Fibroblast of lung (primary cell): ENCODE data around the gene PPIA. TPM values are rescaled to one million over a fixed set of nuclear protein-coding genes. Genes with fewer than 3 reads are reported as not detected.

ENCODE experiments used
- DNase-seq, 2 donors: peaks; one replicate each; pipeline versions ENCODE4 v3.0.0 to v3.0.0-alpha.2; 2010; ENCODE audit warnings: low read depth in 2 of 2
- H2AFZ ChIP-seq: 2 replicates; pipeline ENCODE4 v1.5.1; 2012; ENCODE audit warnings: low read length, control low read depth, inconsistent platforms
- H3K27ac ChIP-seq: 2 replicates; pipeline ENCODE4 v1.5.1; 2011; ENCODE audit warnings: low read length, control low read depth; ENCODE audit not compliant: insufficient read depth
- H3K27me3 ChIP-seq: 2 replicates; pipeline ENCODE4 v1.5.1; 2011; ENCODE audit warnings: mild to moderate bottlenecking, low read length; ENCODE audit not compliant: control insufficient read depth, insufficient read depth
- H3K36me3 ChIP-seq: 2 replicates; pipeline ENCODE4 v1.5.1; 2011; ENCODE audit warnings: low read length; ENCODE audit not compliant: control insufficient read depth, insufficient read depth
- H3K4me1 ChIP-seq: 2 replicates; pipeline ENCODE4 v1.5.1; 2011; ENCODE audit warnings: low read length; ENCODE audit not compliant: control insufficient read depth, insufficient read depth; ENCODE audit errors: extremely low read depth
- H3K4me2 ChIP-seq: 2 replicates; pipeline ENCODE4 v1.5.1; 2011; ENCODE audit warnings: low read length, control low read depth; ENCODE audit not compliant: insufficient read depth; ENCODE audit errors: extremely low read depth
- H3K4me3 ChIP-seq, 4 experiments: fragments of 200-600 bp in 1 of 4; sonication (generic) in 1 of 4; replicated peaks in 1 of 4; 2 replicates each; pipeline ENCODE4 v1.5.1; 2011 to 2016; ENCODE audit warnings: low read length in 4 of 4, low read depth in 3 of 4, mild to moderate bottlenecking in 3 of 4, control low read depth in 2 of 4, inconsistent platforms in 1 of 4, mixed read lengths in 1 of 4; ENCODE audit not compliant: insufficient read depth in 1 of 4; ENCODE audit errors: control extremely low read depth in 1 of 4
- H3K79me2 ChIP-seq: 2 replicates; pipeline ENCODE4 v1.5.1; 2012; ENCODE audit warnings: mild to moderate bottlenecking, low read length, inconsistent platforms; ENCODE audit not compliant: control insufficient read depth, insufficient read depth
- H3K9ac ChIP-seq: 2 replicates; pipeline ENCODE4 v1.5.1; 2011; ENCODE audit warnings: mild to moderate bottlenecking, low read length, control low read depth; ENCODE audit not compliant: insufficient read depth
- H3K9me3 ChIP-seq: 2 replicates; pipeline ENCODE4 v1.5.1; 2012; ENCODE audit warnings: low read depth, low read length; ENCODE audit not compliant: control insufficient read depth, insufficient read depth
- H4K20me1 ChIP-seq: 2 replicates; pipeline ENCODE4 v1.5.1; 2011; ENCODE audit warnings: low read length; ENCODE audit not compliant: control insufficient read depth, insufficient read depth; ENCODE audit errors: extremely low read depth
- CTCF ChIP-seq, 2 donors: IDR thresholded peaks in 1 of 2; conservative IDR thresholded peaks in 1 of 2; 1 replicate in 1 of 2; 2 replicates in 1 of 2; pipeline ENCODE4 v1.5.1; 2011 to 2012; ENCODE audit warnings: low read length in 2 of 2, control low read depth in 1 of 2, inconsistent platforms in 1 of 2, low read depth in 1 of 2, mild to moderate bottlenecking in 1 of 2
- EZH2 ChIP-seq: IDR thresholded peaks from 2 replicates; pipeline ENCODE4 v1.5.1; 2012; ENCODE audit warnings: low read length, control low read depth, mild to moderate bottlenecking; ENCODE audit errors: missing control alignments
- polyA plus RNA-seq, 2 donors: library from polyadenylated mRNA; depleted of rRNA in 1 of 2; stranded (reverse) in 1 of 2; unstranded in 1 of 2; fragments of >200 nt; gene quantifications; 2 replicates each; pipeline ENCODE4 v1.2.1, GENCODE V29; 2011 to 2012; ENCODE audit warnings: missing spikeins in 1 of 2
- total RNA-seq: library from RNA; depleted of rRNA; stranded (reverse); fragments of >200 nt; gene quantifications from 2 replicates; pipeline ENCODE4 v1.2.1, GENCODE V29; 2014

PPIA gene
- total and polyA plus RNA-seq, 2 donors (not counting 1 experiment from before 2014, with no cell fraction given): 1,161 to 7,057 TPM

- no peak overlapping the region for H3K27ac ChIP-seq
- H3K9ac ChIP-seq: no peak overlapping the region
- H3K4me3 ChIP-seq: peak overlapping the region in 1 of 4 experiments; percentile 20
- H2AFZ ChIP-seq: no peak overlapping the region
- H3K9me3 ChIP-seq: no peaks in the 10 kb centered on the region
- no peaks in the 10 kb centered on the region for H3K27me3 ChIP-seq
- no peak overlapping the region for H3K4me2 ChIP-seq
- no peaks in the 10 kb centered on the region for H3K79me2 ChIP-seq
- peaks cover 16% of the 10 kb centered on the region for H3K36me3 ChIP-seq
- H4K20me1 ChIP-seq: no peaks in the 10 kb centered on the region
- no peak for DNase-seq
- TF ChIP-seq EZH2 (no peak), CTCF (conservative IDR thresholded peaks at IDR 0.05 in 1 of 2, IDR thresholded peaks at IDR 0.05 in 1 of 2; ENCODE audit: low read depth in 1 of 2, low read length in 2 of 2) (no peak)
- H3K4me1 ChIP-seq: peaks cover 21% of the 10 kb centered on the region
These were observed 27.7 kb upstream of the PPIA start for GRCh38 chr7:44768628-44769371.

GRCh38 chr7:44769376-44769775, 27.1 kb upstream of the PPIA start:
- Histone ChIP-seq H4K20me1 (no peaks in the 10 kb centered on the region), H2AFZ (no peak overlapping the region), H3K9ac (no peak overlapping the region), H3K27ac (no peak overlapping the region), H3K79me2 (no peaks in the 10 kb centered on the region), H3K4me3 (no peak overlapping the region), H3K4me1 (peaks cover 21% of the 10 kb centered on the region), H3K36me3 (peaks cover 14% of the 10 kb centered on the region), H3K4me2 (no peak overlapping the region), H3K9me3 (no peaks in the 10 kb centered on the region), H3K27me3 (no peaks in the 10 kb centered on the region)
- no peak for DNase-seq
- TF ChIP-seq EZH2 (no peak), CTCF (conservative IDR thresholded peaks at IDR 0.05 in 1 of 2, IDR thresholded peaks at IDR 0.05 in 1 of 2; ENCODE audit: low read depth in 1 of 2, low read length in 2 of 2) (no peak)

- H3K9ac ChIP-seq: no peak overlapping the region
- no peak overlapping the region for H2AFZ ChIP-seq
- H3K36me3 ChIP-seq: peaks cover 10% of the 10 kb centered on the region
- H3K27me3 ChIP-seq: no peaks in the 10 kb centered on the region
- DNase-seq: peak; percentile 67 to 68
- H3K79me2 ChIP-seq: no peaks in the 10 kb centered on the region
- no peaks in the 10 kb centered on the region for H3K9me3 ChIP-seq
- TF ChIP-seq EZH2 (no peak), CTCF (conservative IDR thresholded peaks at IDR 0.05 in 1 of 2, IDR thresholded peaks at IDR 0.05 in 1 of 2; ENCODE audit: low read depth in 1 of 2, low read length in 2 of 2) (no peak)
- peak overlapping the region in 1 of 4 experiments; percentile 14 for H3K4me3 ChIP-seq
- H3K27ac ChIP-seq: no peak overlapping the region
- peaks cover 21% of the 10 kb centered on the region for H3K4me1 ChIP-seq
- peak overlapping the region; percentile 83 for H3K4me2 ChIP-seq
- no peaks in the 10 kb centered on the region for H4K20me1 ChIP-seq
These were observed 26.6 kb upstream of the PPIA start for GRCh38 chr7:44769776-44770294.
